Activated naive CD4-positive, alpha-beta T cell treated with anti-CD3 and anti-CD28 coated beads, Interleukin-2, amount 10 ng/mL, durations not matched to agents 5 hours and 36 hours (primary cell): Measurements from ENCODE around the gene ME1. TPM values are rescaled to one million over a fixed set of nuclear protein-coding genes. Genes with fewer than 3 reads are reported as not detected.

Experiments
- total RNA-seq, 2 experiments: library from RNA; stranded (reverse); gene quantifications; one replicate each; pipeline ENCODE4 v1.2.3, GENCODE V29; 2021

The ME1 gene
- total RNA-seq = not detected

GRCh38 chr6:83430611-83431544 is at the start of gene ME1:
TSS of gene ME1 (minus strand) at chr6:83431051. CDS start at chr6:83430954, 97 bp downstream.

GRCh38 chr6:83192871-83193746 is 237.7 kb downstream of the ME1 start, which contains the start of the genes PGM3 and RWDD2A:
TSS of gene PGM3 (minus strand) at chr6:83193265. CDS start at chr6:83191012, 2,253 bp downstream.
TSS of gene RWDD2A (plus strand) at chr6:83193357. CDS start at chr6:83194452, 1,095 bp downstream.

Other genes with a start within 250 kb of the ME1 start
- gene PGM3, start 237.8 kb downstream of the ME1 start, total RNA-seq = 10 to 100 TPM; 15.1 to 17.3 TPM
- gene RWDD2A, start 237.7 kb downstream of the ME1 start, total RNA-seq = 1 to 10 TPM; 1.6 to 2.1 TPM
- gene PRSS35, start 81.5 kb upstream of the ME1 start, total RNA-seq = not detected